Measurements from ENCODE around the gene OR5M10. TPM values are rescaled to one million over a fixed set of nuclear protein-coding genes. Genes with fewer than 3 reads are reported as not detected.
A peak's percentile ranks its signal among the peaks of the same experiment; 100 is the strongest.

Gene OR5M10
- total RNA-seq, 1 experiment from 2014 or later: not detected

DNA sequence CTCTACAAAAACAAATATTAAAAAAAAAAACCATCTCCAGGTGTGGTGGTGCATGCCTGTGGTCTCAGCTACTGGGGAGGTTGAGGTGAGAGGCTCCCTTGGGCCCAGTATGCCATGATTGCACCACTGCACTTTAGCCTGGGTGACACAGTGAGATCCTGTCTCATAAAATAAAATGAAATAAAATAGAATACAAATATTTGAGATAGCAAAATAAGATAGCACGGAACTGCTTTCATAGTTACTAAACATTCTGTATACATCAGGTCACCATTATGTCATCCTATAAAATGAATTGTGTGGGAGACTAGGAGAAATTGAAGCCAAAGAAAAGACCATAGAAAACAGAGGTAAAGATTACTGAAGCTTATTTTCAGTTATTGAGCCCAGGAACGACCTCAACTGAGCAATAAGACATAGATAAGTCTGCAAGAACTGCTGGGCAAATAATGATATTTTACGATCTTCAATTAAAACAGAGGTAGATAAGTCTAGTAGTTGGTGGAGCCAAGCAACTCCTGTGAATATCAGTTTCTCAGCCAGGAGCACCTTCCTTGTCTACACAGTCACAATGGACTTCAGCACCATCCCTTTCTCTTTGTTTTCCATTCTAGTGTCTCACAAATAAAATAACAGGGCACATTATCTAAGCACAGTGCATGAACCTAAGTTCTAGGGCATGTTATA lies 44.3 kb downstream of the OR5M10 start:
- POLR2A ChIA-PET (ENCODE audit: unreplicated experiment): no interaction called here
- Histone ChIP-seq H3K27ac (ENCODE audit: low read length) (peak overlapping the region; percentile 32; the same call in 1 of the 2 replicates), H3K79me2 (ENCODE audit: low read length) (no peaks in the 10 kb centered on the region), H3F3A (ENCODE audit: low read length, unreplicated experiment) (no peaks in the 10 kb centered on the region), H3K4me1 (ENCODE audit: insufficient read depth, low read length) (no peaks in the 10 kb centered on the region), H3K4me3 (ENCODE audit: low read length) (no peak overlapping the region), H3K27me3 (ENCODE audit: low read length) (no peaks in the 10 kb centered on the region), H3K36me3 (ENCODE audit: low read depth, low read length) (no peaks in the 10 kb centered on the region), H4K20me1 (ENCODE audit: low read length) (no peaks in the 10 kb centered on the region), H2AFZ (ENCODE audit: low read length) (no peak overlapping the region), H3K9ac (ENCODE audit: low read length) (no peak overlapping the region), H3K9me2 (replicated peaks; ENCODE audit: low read length) (no peaks in the 10 kb centered on the region), H3K9me3 (ENCODE audit: low read length) (no peaks in the 10 kb centered on the region), H3K4me2 (ENCODE audit: low read length) (no peak overlapping the region)
- no peak for ATAC-seq
- no TSS peak for BruUV-seq (replicated peaks)
- DNase-seq: peak; percentile 28
- TF ChIP-seq EZH2phosphoT487 (IDR thresholded peaks at IDR 0.05; ENCODE audit: borderline replicate concordance, low read length) (no peak), EZH2 (IDR thresholded peaks at IDR 0.05; ENCODE audit: low read length, unreplicated experiment) (no peak)
- TF ChIP-seq, protein P1, sequence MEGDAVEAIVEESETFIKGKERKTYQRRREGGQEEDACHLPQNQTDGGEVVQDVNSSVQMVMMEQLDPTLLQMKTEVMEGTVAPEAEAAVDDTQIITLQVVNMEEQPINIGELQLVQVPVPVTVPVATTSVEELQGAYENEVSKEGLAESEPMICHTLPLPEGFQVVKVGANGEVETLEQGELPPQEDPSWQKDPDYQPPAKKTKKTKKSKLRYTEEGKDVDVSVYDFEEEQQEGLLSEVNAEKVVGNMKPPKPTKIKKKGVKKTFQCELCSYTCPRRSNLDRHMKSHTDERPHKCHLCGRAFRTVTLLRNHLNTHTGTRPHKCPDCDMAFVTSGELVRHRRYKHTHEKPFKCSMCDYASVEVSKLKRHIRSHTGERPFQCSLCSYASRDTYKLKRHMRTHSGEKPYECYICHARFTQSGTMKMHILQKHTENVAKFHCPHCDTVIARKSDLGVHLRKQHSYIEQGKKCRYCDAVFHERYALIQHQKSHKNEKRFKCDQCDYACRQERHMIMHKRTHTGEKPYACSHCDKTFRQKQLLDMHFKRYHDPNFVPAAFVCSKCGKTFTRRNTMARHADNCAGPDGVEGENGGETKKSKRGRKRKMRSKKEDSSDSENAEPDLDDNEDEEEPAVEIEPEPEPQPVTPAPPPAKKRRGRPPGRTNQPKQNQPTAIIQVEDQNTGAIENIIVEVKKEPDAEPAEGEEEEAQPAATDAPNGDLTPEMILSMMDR (conservative IDR thresholded peaks at IDR 0.05; ENCODE audit: low read depth, low read length): no peak
- CTCF ChIA-PET: no interaction called here
- intact Hi-C loops (cut with micrococcal nuclease): no loop called here

DNA sequence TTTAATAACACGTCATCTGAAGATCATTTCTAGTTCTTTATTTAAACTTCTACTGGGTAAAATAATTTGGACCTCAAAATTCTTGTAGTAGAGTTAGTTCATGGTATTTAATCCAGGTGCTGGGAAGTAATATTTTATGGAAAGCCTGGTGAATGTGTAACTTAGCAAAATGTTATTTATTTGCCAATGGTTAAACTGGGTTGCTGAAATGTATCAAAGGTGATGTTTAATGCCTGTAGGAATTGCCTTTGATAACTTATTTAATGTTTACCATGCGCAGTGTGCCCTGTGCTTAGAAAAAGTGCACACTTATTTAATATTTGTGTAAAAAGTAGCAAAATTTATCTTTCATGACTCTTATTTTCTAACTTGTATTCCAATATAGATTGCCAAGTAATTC lies 45.7 kb downstream of the OR5M10 start:
- H4K20me1 ChIP-seq (ENCODE audit: low read length): no peaks in the 10 kb centered on the region
- no peaks in the 10 kb centered on the region for H3K36me3 ChIP-seq (ENCODE audit: low read depth, low read length)
- H3K4me3 ChIP-seq (ENCODE audit: low read length): no peak overlapping the region
- no peak overlapping the region for H3K4me2 ChIP-seq (ENCODE audit: low read length)
- H3K9me3 ChIP-seq (ENCODE audit: low read length): no peaks in the 10 kb centered on the region
- no TSS peak for BruUV-seq (replicated peaks)
- no peaks in the 10 kb centered on the region for H3K27me3 ChIP-seq (ENCODE audit: low read length)
- H3K79me2 ChIP-seq (ENCODE audit: low read length): no peaks in the 10 kb centered on the region
- intact Hi-C loops (cut with micrococcal nuclease): no loop called here
- H3K9ac ChIP-seq (ENCODE audit: low read length): no peak overlapping the region
- H3K27ac ChIP-seq (ENCODE audit: low read length): 0 out of 2 replicates have a peak overlapping the region, but pooled peaks have one; percentile 1
- no peaks in the 10 kb centered on the region for H3K4me1 ChIP-seq (ENCODE audit: insufficient read depth, low read length)
- DNase-seq (peak; percentile 13), ATAC-seq (no peak)
- TF ChIP-seq, protein P1 (conservative IDR thresholded peaks at IDR 0.05; ENCODE audit: low read depth, low read length): no peak
- TF ChIP-seq EZH2 (IDR thresholded peaks at IDR 0.05; ENCODE audit: low read length, unreplicated experiment) (no peak), EZH2phosphoT487 (IDR thresholded peaks at IDR 0.05; ENCODE audit: borderline replicate concordance, low read length) (no peak)
- H3K9me2 ChIP-seq (replicated peaks; ENCODE audit: low read length): no peaks in the 10 kb centered on the region
- no peaks in the 10 kb centered on the region for H3F3A ChIP-seq (ENCODE audit: low read length, unreplicated experiment)
- H2AFZ ChIP-seq (ENCODE audit: low read length): no peak overlapping the region
- CTCF ChIA-PET: no interaction called here
- POLR2A ChIA-PET (ENCODE audit: unreplicated experiment): no interaction called here

Other genes starting within 250 kb of the OR5M10 start
- not detected in 2 replicates for gene OR8K1, start 231.7 kb downstream of the OR5M10 start, total RNA-seq (2014; rRNA removed)
- not detected in 2 replicates for gene OR8J1, start 223.4 kb downstream of the OR5M10 start, total RNA-seq (2014; rRNA removed)
- gene OR8U1, start 202.1 kb downstream of the OR5M10 start, total RNA-seq (2014; rRNA removed): not detected in 2 replicates
- not detected in 2 replicates for gene OR5AL1, start 165.0 kb downstream of the OR5M10 start, total RNA-seq (2014; rRNA removed)
- gene OR5M3, start 104.4 kb downstream of the OR5M10 start, total RNA-seq (2014; rRNA removed): not detected in 2 replicates
- not detected in 2 replicates for gene OR5M8, start 86.4 kb downstream of the OR5M10 start, total RNA-seq (2014; rRNA removed)
- gene OR5M11, start 34.5 kb downstream of the OR5M10 start, total RNA-seq (2014; rRNA removed): not detected in 2 replicates
- not detected in 2 replicates for gene OR5M1, start 37.2 kb upstream of the OR5M10 start, total RNA-seq (2014; rRNA removed)
- not detected in 2 replicates for gene OR5AP2, start 64.7 kb upstream of the OR5M10 start, total RNA-seq (2014; rRNA removed)
- gene OR5AR1, start 86.0 kb upstream of the OR5M10 start, total RNA-seq (2014; rRNA removed): not detected in 2 replicates
- gene OR9G1, start 121.4 kb upstream of the OR5M10 start, total RNA-seq (2014; rRNA removed): not detected in 2 replicates
- gene OR9G4, start 171.0 kb upstream of the OR5M10 start, total RNA-seq (2014; rRNA removed): not detected in 2 replicates